GM12891 (cell line): ENCODE results near the gene ARSG.

ENCODE experiments used
- PAX5 ChIP-seq: IDR thresholded peaks from 2 replicates; pipeline ENCODE4 v1.6.1; 2011; ENCODE audit warnings: low read length, moderate library complexity, mild to moderate bottlenecking; ENCODE audit not compliant: insufficient read depth, severe bottlenecking
- POLR2A ChIP-seq: IDR thresholded peaks from 2 replicates; pipeline ENCODE4 v1.6.1; 2011; ENCODE audit warnings: low read depth, low read length, control low read depth
- POLR2AphosphoS5 ChIP-seq: IDR thresholded peaks from 2 replicates; pipeline ENCODE4 v1.6.1; 2011; ENCODE audit warnings: low read depth, low read length, control low read depth
- SPI1 ChIP-seq: IDR thresholded peaks from 2 replicates; pipeline ENCODE4 v1.6.1; 2011; ENCODE audit warnings: low read depth, low read length, control low read depth
- TAF1 ChIP-seq: IDR thresholded peaks from 2 replicates; pipeline ENCODE4 v1.6.1; 2011; ENCODE audit warnings: low read depth, low read length, control low read depth

- TF ChIP-seq POLR2A (no peak), POLR2AphosphoS5 (no peak), TAF1 (no peak), PAX5 (no peak), SPI1 (no peak)
Observed at GRCh38 chr17:68429881-68430280, 138.6 kb downstream of the ARSG start.
